Ishikawa (cell line): ENCODE measurements around the gene PLEKHA5.

Source experiments
- CEBPB ChIP-seq: IDR thresholded peaks from 2 replicates; pipeline ENCODE4 v1.6.1; 2012
- CREB1 ChIP-seq: IDR thresholded peaks from 2 replicates; pipeline ENCODE4 v1.6.1; 2012; ENCODE audit warnings: low read depth
- EGR1 ChIP-seq: IDR thresholded peaks from 2 replicates; pipeline ENCODE4 v1.6.1; 2012
- EP300 ChIP-seq: IDR thresholded peaks from 2 replicates; pipeline ENCODE4 v1.6.1; 2012; ENCODE audit warnings: borderline replicate concordance
- FOXM1 ChIP-seq: IDR thresholded peaks from 2 replicates; pipeline ENCODE4 v1.6.1; 2012; ENCODE audit warnings: low read depth, borderline replicate concordance
- MAX ChIP-seq: IDR thresholded peaks from 2 replicates; pipeline ENCODE4 v1.6.1; 2012
- NFIC ChIP-seq: IDR thresholded peaks from 2 replicates; pipeline ENCODE4 v1.6.1; 2012
- RAD21 ChIP-seq: IDR thresholded peaks from 2 replicates; pipeline ENCODE4 v1.6.1; 2012; ENCODE audit warnings: low read depth
- REST ChIP-seq: IDR thresholded peaks from 2 replicates; pipeline ENCODE4 v1.6.1; 2012; ENCODE audit warnings: low read depth, mild to moderate bottlenecking
- TAF1 ChIP-seq: IDR thresholded peaks from 2 replicates; pipeline ENCODE4 v1.6.1; 2012; ENCODE audit warnings: low read depth, mild to moderate bottlenecking
- TCF12 ChIP-seq: IDR thresholded peaks from 2 replicates; pipeline ENCODE4 v1.6.1; 2012; ENCODE audit warnings: low read depth
- TEAD4 ChIP-seq: IDR thresholded peaks from 2 replicates; pipeline ENCODE4 v1.6.1; 2012
- USF1 ChIP-seq: IDR thresholded peaks from 2 replicates; pipeline ENCODE4 v1.6.1; 2012
- YY1 ChIP-seq: IDR thresholded peaks from 2 replicates; pipeline ENCODE4 v1.6.1; 2012; ENCODE audit warnings: low read depth
- ZBTB7A ChIP-seq: IDR thresholded peaks from 2 replicates; pipeline ENCODE4 v1.6.1; 2012; ENCODE audit warnings: low read depth

The PLEKHA5 gene

GRCh38 chr12:19273482-19274330 lies 144.2 kb downstream of the PLEKHA5 start:
- TF ChIP-seq FOXM1 (peak; percentile 63; the same call in 1 of the 2 replicates), ZBTB7A (no peak), MAX (peak; percentile 43; the same call in 1 of the 2 replicates), NFIC (peak; percentile 93), EP300 (peak; percentile 79; the same call in 1 of the 2 replicates), TEAD4 (peak; percentile 78), TCF12 (peak; percentile 69; the same call in 1 of the 2 replicates), CREB1 (no peak), REST (no peak), CEBPB (peak; percentile 26; the same call in 1 of the 2 replicates)

GRCh38 chr12:19276767-19277166 lies 147.2 kb downstream of the PLEKHA5 start:
- no peak for TF ChIP-seq FOXM1
- TF ChIP-seq TAF1 = no peak
- TF ChIP-seq RAD21 = no peak
- no peak for TF ChIP-seq CEBPB
- no peak for TF ChIP-seq REST
- no peak for TF ChIP-seq YY1
- no peak for TF ChIP-seq TCF12
- no peak for TF ChIP-seq EGR1

GRCh38 chr12:19277711-19278110 lies 148.2 kb downstream of the PLEKHA5 start:
- TF ChIP-seq MAX (no peak), TAF1 (no peak), RAD21 (no peak), ZBTB7A (no peak), YY1 (no peak), EGR1 (no peak), EP300 (no peak), TEAD4 (no peak), USF1 (no peak), NFIC (no peak), CEBPB (no peak), REST (no peak), CREB1 (no peak), TCF12 (no peak), FOXM1 (no peak)

GRCh38 chr12:19278407-19278806 lies 148.9 kb downstream of the PLEKHA5 start:
- TF ChIP-seq TEAD4 (no peak), TAF1 (no peak), CEBPB (no peak), YY1 (no peak), REST (no peak), USF1 (no peak), FOXM1 (no peak), CREB1 (no peak), ZBTB7A (no peak), TCF12 (no peak)
